ENCODE measurements around the gene SEMA6B. TPM values are rescaled to one million over a fixed set of nuclear protein-coding genes. Genes with fewer than 3 reads are reported as not detected.
"Not testable (repeated sequence)": the region's sequence is repeated elsewhere in the genome, so short reads cannot be mapped to it uniquely, and the experiment has no call there.

The SEMA6B gene
- polyA plus RNA-seq, 2 donors, result 1.1 to 2.0 TPM

- Histone ChIP-seq H3K27ac (ENCODE audit: low read depth in 2 of 2, low read length in 1 of 2) (no peak overlapping the region), H3K36me3 (ENCODE audit: control insufficient read depth in 2 of 2, insufficient read depth in 2 of 2, low read length in 1 of 2) (no peaks in the 10 kb centered on the region), H3K4me1 (ENCODE audit: control insufficient read depth in 2 of 2, insufficient read depth in 2 of 2, low read length in 1 of 2) (peaks cover 2 to 6% of the 10 kb centered on the region in 2 donors), H3K9me3 (ENCODE audit: control insufficient read depth in 2 of 2, insufficient read depth in 1 of 2, low read depth in 1 of 2, low read length in 1 of 2) (no peaks in the 10 kb centered on the region), H3K4me3 (ENCODE audit: low read depth in 1 of 2, low read length in 2 of 2) (no peak overlapping the region), H3K27me3 (ENCODE audit: control insufficient read depth in 1 of 2, insufficient read depth in 2 of 2, low read length in 2 of 2) (no peaks in the 10 kb centered on the region)
- 76 to 78% methylated on average over 9 of the region's 9 CpGs for WGBS, 2 donors
Measured at GRCh38 chr19:4533334-4533733, 26.1 kb downstream of the SEMA6B start.

GRCh38 chr19:4531562-4532165 is 27.8 kb downstream of the SEMA6B start:
- H3K27me3 ChIP-seq (ENCODE audit: control insufficient read depth in 1 of 2, insufficient read depth in 2 of 2, low read length in 2 of 2), result no peaks in the 10 kb centered on the region
- 42 to 45% methylated on average over 28 of the region's 28 CpGs for WGBS, 2 donors
- no peak overlapping the region for H3K4me3 ChIP-seq (ENCODE audit: low read depth in 1 of 2, low read length in 2 of 2)
- H3K36me3 ChIP-seq (ENCODE audit: control insufficient read depth in 2 of 2, insufficient read depth in 2 of 2, low read length in 1 of 2), result no peaks in the 10 kb centered on the region
- H3K27ac ChIP-seq (ENCODE audit: low read depth in 2 of 2, low read length in 1 of 2), result no peak overlapping the region
- peaks cover 2 to 6% of the 10 kb centered on the region in 2 donors for H3K4me1 ChIP-seq (ENCODE audit: control insufficient read depth in 2 of 2, insufficient read depth in 2 of 2, low read length in 1 of 2)
- no peaks in the 10 kb centered on the region for H3K9me3 ChIP-seq (ENCODE audit: control insufficient read depth in 2 of 2, insufficient read depth in 1 of 2, low read depth in 1 of 2, low read length in 1 of 2)

GRCh38 chr19:4529924-4530522 is 29.5 kb downstream of the SEMA6B start:
- H3K4me3 ChIP-seq (ENCODE audit: low read depth in 1 of 2, low read length in 2 of 2), result no peak overlapping the region
- no peaks in the 10 kb centered on the region for H3K27me3 ChIP-seq (ENCODE audit: control insufficient read depth in 1 of 2, insufficient read depth in 2 of 2, low read length in 2 of 2)
- 74 to 78% methylated on average over 13 to 14 of the region's 14 CpGs for WGBS, 2 donors
- no peaks in the 10 kb centered on the region for H3K9me3 ChIP-seq (ENCODE audit: control insufficient read depth in 2 of 2, insufficient read depth in 1 of 2, low read depth in 1 of 2, low read length in 1 of 2)
- H3K4me1 ChIP-seq (ENCODE audit: control insufficient read depth in 2 of 2, insufficient read depth in 2 of 2, low read length in 1 of 2), result no peaks in the 10 kb centered on the region
- H3K36me3 ChIP-seq (ENCODE audit: control insufficient read depth in 2 of 2, insufficient read depth in 2 of 2, low read length in 1 of 2), result no peaks in the 10 kb centered on the region
- no peak overlapping the region for H3K27ac ChIP-seq (ENCODE audit: low read depth in 2 of 2, low read length in 1 of 2)

GRCh38 chr19:4528843-4529242 is 30.6 kb downstream of the SEMA6B start:
- Histone ChIP-seq H3K4me3 (ENCODE audit: low read depth in 1 of 2, low read length in 2 of 2) (no peak overlapping the region), H3K27me3 (ENCODE audit: control insufficient read depth in 1 of 2, insufficient read depth in 2 of 2, low read length in 2 of 2) (no peaks in the 10 kb centered on the region), H3K4me1 (ENCODE audit: control insufficient read depth in 2 of 2, insufficient read depth in 2 of 2, low read length in 1 of 2) (no peaks in the 10 kb centered on the region), H3K9me3 (ENCODE audit: control insufficient read depth in 2 of 2, insufficient read depth in 1 of 2, low read depth in 1 of 2, low read length in 1 of 2) (no peaks in the 10 kb centered on the region), H3K36me3 (ENCODE audit: control insufficient read depth in 2 of 2, insufficient read depth in 2 of 2, low read length in 1 of 2) (no peaks in the 10 kb centered on the region), H3K27ac (ENCODE audit: low read depth in 2 of 2, low read length in 1 of 2) (no peak overlapping the region)
- WGBS, 2 donors, result 75 to 79% methylated on average over 15 of the region's 15 CpGs

- H3K27me3 ChIP-seq (ENCODE audit: control insufficient read depth in 1 of 2, insufficient read depth in 2 of 2, low read length in 2 of 2); H3K4me1 ChIP-seq (ENCODE audit: control insufficient read depth in 2 of 2, insufficient read depth in 2 of 2, low read length in 1 of 2); H3K36me3 ChIP-seq (ENCODE audit: control insufficient read depth in 2 of 2, insufficient read depth in 2 of 2, low read length in 1 of 2); H3K9me3 ChIP-seq (ENCODE audit: control insufficient read depth in 2 of 2, insufficient read depth in 1 of 2, low read depth in 1 of 2, low read length in 1 of 2); H3K27ac ChIP-seq (ENCODE audit: low read depth in 2 of 2, low read length in 1 of 2); H3K4me3 ChIP-seq (ENCODE audit: low read depth in 1 of 2, low read length in 2 of 2): not testable (repeated sequence)
- WGBS, 2 donors, result 81 to 87% methylated on average over 8 of the region's 8 CpGs
Measured at GRCh38 chr19:4527377-4527776, 32.1 kb downstream of the SEMA6B start.

GRCh38 chr19:4525563-4526002 is 33.9 kb downstream of the SEMA6B start:
- H3K4me1 ChIP-seq (ENCODE audit: control insufficient read depth in 2 of 2, insufficient read depth in 2 of 2, low read length in 1 of 2), result no peaks in the 10 kb centered on the region
- H3K9me3 ChIP-seq (ENCODE audit: control insufficient read depth in 2 of 2, insufficient read depth in 1 of 2, low read depth in 1 of 2, low read length in 1 of 2), result no peaks in the 10 kb centered on the region
- WGBS, 2 donors, result 68 to 74% methylated on average over 23 of the region's 23 CpGs
- no peak overlapping the region for H3K4me3 ChIP-seq (ENCODE audit: low read depth in 1 of 2, low read length in 2 of 2)
- H3K27ac ChIP-seq (ENCODE audit: low read depth in 2 of 2, low read length in 1 of 2), result no peak overlapping the region
- no peaks in the 10 kb centered on the region for H3K27me3 ChIP-seq (ENCODE audit: control insufficient read depth in 1 of 2, insufficient read depth in 2 of 2, low read length in 2 of 2)
- no peaks in the 10 kb centered on the region for H3K36me3 ChIP-seq (ENCODE audit: control insufficient read depth in 2 of 2, insufficient read depth in 2 of 2, low read length in 1 of 2)

GRCh38 chr19:4524808-4525562 is 34.5 kb downstream of the SEMA6B start:
- H3K4me1 ChIP-seq (ENCODE audit: control insufficient read depth in 2 of 2, insufficient read depth in 2 of 2, low read length in 1 of 2), result no peaks in the 10 kb centered on the region
- H3K4me3 ChIP-seq (ENCODE audit: low read depth in 1 of 2, low read length in 2 of 2), result no peak overlapping the region
- H3K27ac ChIP-seq (ENCODE audit: low read depth in 2 of 2, low read length in 1 of 2), result no peak overlapping the region
- H3K36me3 ChIP-seq (ENCODE audit: control insufficient read depth in 2 of 2, insufficient read depth in 2 of 2, low read length in 1 of 2), result no peaks in the 10 kb centered on the region
- H3K27me3 ChIP-seq (ENCODE audit: control insufficient read depth in 1 of 2, insufficient read depth in 2 of 2, low read length in 2 of 2), result no peaks in the 10 kb centered on the region
- no peaks in the 10 kb centered on the region for H3K9me3 ChIP-seq (ENCODE audit: control insufficient read depth in 2 of 2, insufficient read depth in 1 of 2, low read depth in 1 of 2, low read length in 1 of 2)
- WGBS, 2 donors, result 61 to 64% methylated on average over 23 of the region's 23 CpGs

GRCh38 chr19:4523306-4524110 is 36.0 kb downstream of the SEMA6B start:
- H3K36me3 ChIP-seq (ENCODE audit: control insufficient read depth in 2 of 2, insufficient read depth in 2 of 2, low read length in 1 of 2), result no peaks in the 10 kb centered on the region
- peaks cover 8 to 12% of the 10 kb centered on the region in 2 donors for H3K4me1 ChIP-seq (ENCODE audit: control insufficient read depth in 2 of 2, insufficient read depth in 2 of 2, low read length in 1 of 2)
- WGBS, 2 donors, result 69 to 77% methylated on average over 44 to 53 of the region's 53 CpGs
- no peak overlapping the region for H3K27ac ChIP-seq (ENCODE audit: low read depth in 2 of 2, low read length in 1 of 2)
- H3K27me3 ChIP-seq (ENCODE audit: control insufficient read depth in 1 of 2, insufficient read depth in 2 of 2, low read length in 2 of 2), result no peaks in the 10 kb centered on the region
- no peaks in the 10 kb centered on the region for H3K9me3 ChIP-seq (ENCODE audit: control insufficient read depth in 2 of 2, insufficient read depth in 1 of 2, low read depth in 1 of 2, low read length in 1 of 2)
- H3K4me3 ChIP-seq (ENCODE audit: low read depth in 1 of 2, low read length in 2 of 2), result no peak overlapping the region

GRCh38 chr19:4522291-4523002 is 37.0 kb downstream of the SEMA6B start:
- peaks cover 8 to 12% of the 10 kb centered on the region in 2 donors for H3K4me1 ChIP-seq (ENCODE audit: control insufficient read depth in 2 of 2, insufficient read depth in 2 of 2, low read length in 1 of 2)
- H3K4me3 ChIP-seq (ENCODE audit: low read depth in 1 of 2, low read length in 2 of 2), result no peak overlapping the region
- H3K27ac ChIP-seq (ENCODE audit: low read depth in 2 of 2, low read length in 1 of 2), result no peak overlapping the region
- H3K9me3 ChIP-seq (ENCODE audit: control insufficient read depth in 2 of 2, insufficient read depth in 1 of 2, low read depth in 1 of 2, low read length in 1 of 2), result no peaks in the 10 kb centered on the region
- no peaks in the 10 kb centered on the region for H3K27me3 ChIP-seq (ENCODE audit: control insufficient read depth in 1 of 2, insufficient read depth in 2 of 2, low read length in 2 of 2)
- WGBS, 2 donors, result 86 to 90% methylated on average over 15 of the region's 15 CpGs
- no peaks in the 10 kb centered on the region for H3K36me3 ChIP-seq (ENCODE audit: control insufficient read depth in 2 of 2, insufficient read depth in 2 of 2, low read length in 1 of 2)

All from esophagus (tissue), 2 donors.